GM18520 (cell line): ENCODE results near the gene SIGLEC12.

Experiments
- ATAC-seq: cut with Tn5 transposase; IDR thresholded peaks from one replicate; pipeline ENCODE4 v1.9.1; 2021; ENCODE audit not compliant: unreplicated experiment

Gene SIGLEC12

GRCh38 chr19:51501594-51502263 is at the start of gene SIGLEC12:
Gene SIGLEC12 (minus strand): TSS chr19:51501800. CDS start chr19:51501733, 67 bp downstream.
- ATAC-seq: no peak

GRCh38 chr19:51550848-51551672 is 49.5 kb upstream of the SIGLEC12 start:
- no peak for ATAC-seq

- ATAC-seq: no peak
Measured at GRCh38 chr19:51549533-51550324, 48.1 kb upstream of the SIGLEC12 start.

- ATAC-seq: no peak
Measured at GRCh38 chr19:51548891-51549305, 47.3 kb upstream of the SIGLEC12 start.

- ATAC-seq: no peak
Measured at GRCh38 chr19:51548213-51548651, 46.6 kb upstream of the SIGLEC12 start.

GRCh38 chr19:51547397-51548212 is 46.0 kb upstream of the SIGLEC12 start:
- ATAC-seq: no peak

- ATAC-seq: no peak
Measured at GRCh38 chr19:51546650-51547396, 45.2 kb upstream of the SIGLEC12 start.

- ATAC-seq: no peak
Measured at GRCh38 chr19:51546107-51546649, 44.6 kb upstream of the SIGLEC12 start.

GRCh38 chr19:51544038-51544437 is 42.4 kb upstream of the SIGLEC12 start:
- no peak for ATAC-seq

GRCh38 chr19:51542699-51543098 is 41.1 kb upstream of the SIGLEC12 start:
- no peak for ATAC-seq

GRCh38 chr19:51541458-51542357 is 40.1 kb upstream of the SIGLEC12 start:
- ATAC-seq: no peak

- ATAC-seq: no peak
Measured at GRCh38 chr19:51539821-51540366, 38.3 kb upstream of the SIGLEC12 start.

- ATAC-seq: no peak
Measured at GRCh38 chr19:51535535-51535934, 33.9 kb upstream of the SIGLEC12 start.

GRCh38 chr19:51531349-51532315 is 30.0 kb upstream of the SIGLEC12 start, which contains the start of gene SIGLEC6:
Gene SIGLEC6 (minus strand): TSS chr19:51531670. CDS start chr19:51531648, 22 bp downstream.
- ATAC-seq: no peak

- no peak for ATAC-seq
Measured at GRCh38 chr19:51530616-51531015, 29.0 kb upstream of the SIGLEC12 start.

- no peak for ATAC-seq
Measured at GRCh38 chr19:51529301-51529700, 27.7 kb upstream of the SIGLEC12 start.

- no peak for ATAC-seq
Measured at GRCh38 chr19:51525651-51526050, 24.1 kb upstream of the SIGLEC12 start.
